Muscle of back (tissue), 11 donors: Measurements from ENCODE around the gene DEAF1. TPM values are rescaled to one million over a fixed set of nuclear protein-coding genes. Genes with fewer than 3 reads are reported as not detected.

Experiments
- DNase-seq, 3 donors: peaks; one replicate each; pipeline versions ENCODE4 v3.0.0 to v3.0.0-alpha.2; 2013
- polyA plus RNA-seq, 10 donors: library from polyadenylated mRNA; unstranded; fragments of 120-200 nt; gene quantifications; one replicate each; pipeline ENCODE4 v1.2.1, GENCODE V29; 2013; ENCODE audit not compliant: insufficient read length in 10 of 10

The DEAF1 gene
- polyA plus RNA-seq, 10 donors = 22.1 to 40.7 (median 29.2) TPM

GRCh38 chr11:597166-597725 lies 97.8 kb downstream of the DEAF1 start:
- DNase-seq = no peak

DNA sequence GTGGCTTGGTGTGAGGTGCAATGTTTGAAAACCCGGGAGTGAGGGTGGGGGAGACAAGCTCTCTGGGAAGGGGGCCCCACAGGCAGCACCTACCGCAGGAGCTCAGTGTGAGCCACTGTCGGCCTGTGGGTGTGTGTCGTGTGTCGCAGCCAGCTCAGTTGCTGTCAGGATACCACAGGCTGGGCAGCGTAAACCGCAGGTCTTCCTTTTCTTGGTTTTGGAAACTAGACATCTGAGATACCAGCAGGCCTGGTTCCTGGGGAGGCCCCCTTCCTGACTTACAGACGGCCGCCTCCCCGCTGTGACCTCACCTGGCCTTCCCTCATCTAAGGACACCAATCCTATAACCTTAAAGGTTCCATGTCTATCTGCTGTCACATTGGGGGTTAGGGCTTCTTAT lies 98.6 kb downstream of the DEAF1 start:
- no peak for DNase-seq

- no peak for DNase-seq
Measured at GRCh38 chr11:595400-595799, 99.6 kb downstream of the DEAF1 start.

Other genes starting within 250 kb of the DEAF1 start
- gene PTDSS2, start 244.9 kb downstream of the DEAF1 start, polyA plus RNA-seq = 10 to 100 TPM; 23.4 to 31.7 (median 28.1) TPM
- 100 to 1,000 TPM in 1 of 10 donors, 10 to 100 TPM in 9; 75.5 to 108 (median 86.2) TPM for gene RNH1, start 188.0 kb downstream of the DEAF1 start, polyA plus RNA-seq
- 100 to 1,000 TPM in 5 of 10 donors, 10 to 100 TPM in 5; 84.1 to 114 (median 101) TPM for gene HRAS, start 159.6 kb downstream of the DEAF1 start, polyA plus RNA-seq
- 1 to 10 TPM; 2.7 to 7.0 (median 4.9) TPM for gene LRRC56, start 157.7 kb downstream of the DEAF1 start, polyA plus RNA-seq
- gene LMNTD2, start 134.5 kb downstream of the DEAF1 start, polyA plus RNA-seq = 1 to 10 TPM in 1 of 10 donors, under 1 TPM in 9; 0.17 to 1.1 (median 0.44) TPM
- gene RASSF7, start 134.3 kb downstream of the DEAF1 start, polyA plus RNA-seq = 1 to 10 TPM; 1.1 to 3.7 (median 2.2) TPM
- 10 to 100 TPM; 13.5 to 22.1 (median 16.5) TPM for gene PHRF1, start 118.8 kb downstream of the DEAF1 start, polyA plus RNA-seq
- 10 to 100 TPM in 4 of 10 donors, 1 to 10 TPM in 6; 6.3 to 13.1 (median 9.6) TPM for gene IRF7, start 79.3 kb downstream of the DEAF1 start, polyA plus RNA-seq
- 1 to 10 TPM in 7 of 10 donors, under 1 TPM in 3; 0.60 to 2.1 (median 1.2) TPM for gene CDHR5, start 70.3 kb downstream of the DEAF1 start, polyA plus RNA-seq
- 100 to 1,000 TPM in 1 of 10 donors, 10 to 100 TPM in 9; 31.7 to 107 (median 61.3) TPM for gene SCT, start 68.0 kb downstream of the DEAF1 start, polyA plus RNA-seq
- gene DRD4, start 58.0 kb downstream of the DEAF1 start, polyA plus RNA-seq = under 1 TPM; 0.23 to 0.90 (median 0.73) TPM
- 10 to 100 TPM; 10.6 to 27.9 (median 16.7) TPM for gene TMEM80, start 594 bp upstream of the DEAF1 start, polyA plus RNA-seq
- gene EPS8L2, start 11.0 kb upstream of the DEAF1 start, polyA plus RNA-seq = 1 to 10 TPM; 1.5 to 9.0 (median 2.8) TPM
- 10 to 100 TPM; 55.0 to 92.1 (median 66.3) TPM for gene TALDO1, start 52.2 kb upstream of the DEAF1 start, polyA plus RNA-seq
- gene GATD1, start 82.3 kb upstream of the DEAF1 start, polyA plus RNA-seq = 10 to 100 TPM; 30.5 to 49.5 (median 39.2) TPM
- 1 to 10 TPM in 1 of 10 donors, under 1 TPM in 9; 0.35 to 1.0 (median 0.60) TPM for gene CEND1, start 94.9 kb upstream of the DEAF1 start, polyA plus RNA-seq
- 10 to 100 TPM in 6 of 10 donors, 1 to 10 TPM in 4; 9.0 to 16.8 (median 10.2) TPM for gene SLC25A22, start 103.1 kb upstream of the DEAF1 start, polyA plus RNA-seq
- gene PIDD1, start 110.0 kb upstream of the DEAF1 start, polyA plus RNA-seq = 10 to 100 TPM in 1 of 10 donors, 1 to 10 TPM in 9; 4.4 to 10.5 (median 6.3) TPM
- gene RPLP2, start 114.7 kb upstream of the DEAF1 start, polyA plus RNA-seq = 1,000 to 10,000 TPM; 1,394 to 1,882 (median 1,587) TPM
- gene PNPLA2, start 123.7 kb upstream of the DEAF1 start, polyA plus RNA-seq = 10 to 100 TPM; 18.4 to 32.9 (median 27.9) TPM
- 10 to 100 TPM in 6 of 10 donors, 1 to 10 TPM in 4; 8.2 to 16.0 (median 10.9) TPM for gene CRACR2B, start 132.7 kb upstream of the DEAF1 start, polyA plus RNA-seq
- 100 to 1,000 TPM; 113 to 161 (median 135) TPM for gene CD151, start 137.7 kb upstream of the DEAF1 start, polyA plus RNA-seq
- gene POLR2L, start 147.3 kb upstream of the DEAF1 start, polyA plus RNA-seq = 100 to 1,000 TPM in 6 of 10 donors, 10 to 100 TPM in 4; 69.6 to 159 (median 104) TPM
- gene TSPAN4, start 147.6 kb upstream of the DEAF1 start, polyA plus RNA-seq = 10 to 100 TPM; 41.1 to 72.2 (median 49.6) TPM
- gene CHID1, start 215.6 kb upstream of the DEAF1 start, polyA plus RNA-seq = 10 to 100 TPM; 53.2 to 82.8 (median 64.0) TPM
- 10 to 100 TPM; 40.5 to 62.5 (median 49.2) TPM for gene AP2A2, start 230.6 kb upstream of the DEAF1 start, polyA plus RNA-seq